Measurements from ENCODE around the gene ST3GAL2.

The ST3GAL2 gene

DNA sequence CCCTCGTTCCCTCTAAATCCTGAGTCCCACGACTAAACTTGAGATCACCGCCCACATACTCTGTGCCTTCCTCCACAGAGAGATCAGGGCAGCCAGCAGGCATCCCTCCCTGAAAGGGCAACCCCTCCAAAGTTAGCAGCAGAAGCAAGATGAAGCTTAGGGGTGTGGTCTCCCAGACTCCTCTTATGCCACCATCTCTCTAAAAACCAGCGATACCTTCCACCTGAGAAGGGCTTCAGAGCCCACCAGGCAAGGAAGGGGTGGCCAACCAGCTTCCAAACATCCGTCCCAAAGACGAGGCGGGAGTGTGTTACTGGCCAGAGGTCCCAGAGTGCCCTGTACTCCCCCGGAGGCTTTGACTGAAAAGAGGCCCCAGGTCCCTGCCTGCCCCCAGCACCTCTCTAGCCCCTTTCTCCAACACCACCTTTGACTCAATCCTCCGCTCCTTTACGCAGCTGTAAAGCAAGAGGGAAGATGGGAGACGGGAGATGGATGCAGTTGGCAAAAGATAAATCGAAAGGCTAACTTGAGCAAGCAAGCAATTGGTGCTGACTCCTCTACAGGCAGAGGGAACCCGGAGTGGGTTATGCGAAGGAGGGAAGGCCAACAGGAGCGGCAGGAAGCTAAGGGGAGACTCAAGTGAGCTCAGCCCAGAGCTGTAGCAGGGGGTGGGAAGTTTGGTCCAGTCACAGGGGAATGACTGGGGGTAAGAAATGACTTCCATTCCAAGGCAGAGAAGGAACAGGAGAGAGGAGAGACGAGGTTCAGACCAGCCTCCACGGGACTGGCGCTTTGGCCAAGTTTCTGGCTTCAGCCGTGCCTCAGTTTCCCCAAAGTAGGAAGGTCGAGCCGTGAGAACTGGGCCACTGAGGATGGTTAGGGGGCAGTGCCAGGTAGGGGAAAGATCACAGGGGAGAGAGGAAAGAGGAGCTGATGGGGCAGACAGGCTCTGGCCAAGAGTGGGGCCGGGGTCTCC is 1.0 kb downstream of the ST3GAL2 start:
- DNase-seq: peak; percentile 63

DNA sequence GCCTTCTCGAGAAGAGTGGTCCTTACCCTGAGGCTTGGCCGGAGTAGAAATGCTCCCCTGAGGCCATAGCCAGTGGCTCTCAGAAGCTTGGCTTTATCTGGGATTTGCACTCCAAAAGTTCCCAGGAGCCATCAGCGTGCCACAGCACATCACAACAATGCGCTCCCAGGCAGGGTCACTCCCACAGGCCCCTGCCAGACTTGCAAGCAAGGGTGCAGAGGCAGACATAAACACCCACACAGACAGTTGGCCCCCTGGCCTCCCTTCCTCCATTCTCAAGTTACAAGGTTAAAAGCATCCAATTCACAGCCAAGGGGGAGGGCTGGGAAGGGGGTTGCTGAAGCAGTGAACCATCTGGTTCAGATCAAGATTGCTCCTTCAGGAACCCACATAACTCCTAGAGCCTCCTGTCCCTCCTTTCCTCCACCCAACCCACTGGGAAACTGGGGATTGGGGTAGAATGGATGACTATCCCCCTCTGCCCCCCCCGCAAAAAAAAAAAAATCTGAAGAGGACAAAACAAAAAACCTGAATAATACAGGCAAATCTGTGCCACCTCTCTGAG is 1.8 kb downstream of the ST3GAL2 start:
- no peak for DNase-seq

DNA sequence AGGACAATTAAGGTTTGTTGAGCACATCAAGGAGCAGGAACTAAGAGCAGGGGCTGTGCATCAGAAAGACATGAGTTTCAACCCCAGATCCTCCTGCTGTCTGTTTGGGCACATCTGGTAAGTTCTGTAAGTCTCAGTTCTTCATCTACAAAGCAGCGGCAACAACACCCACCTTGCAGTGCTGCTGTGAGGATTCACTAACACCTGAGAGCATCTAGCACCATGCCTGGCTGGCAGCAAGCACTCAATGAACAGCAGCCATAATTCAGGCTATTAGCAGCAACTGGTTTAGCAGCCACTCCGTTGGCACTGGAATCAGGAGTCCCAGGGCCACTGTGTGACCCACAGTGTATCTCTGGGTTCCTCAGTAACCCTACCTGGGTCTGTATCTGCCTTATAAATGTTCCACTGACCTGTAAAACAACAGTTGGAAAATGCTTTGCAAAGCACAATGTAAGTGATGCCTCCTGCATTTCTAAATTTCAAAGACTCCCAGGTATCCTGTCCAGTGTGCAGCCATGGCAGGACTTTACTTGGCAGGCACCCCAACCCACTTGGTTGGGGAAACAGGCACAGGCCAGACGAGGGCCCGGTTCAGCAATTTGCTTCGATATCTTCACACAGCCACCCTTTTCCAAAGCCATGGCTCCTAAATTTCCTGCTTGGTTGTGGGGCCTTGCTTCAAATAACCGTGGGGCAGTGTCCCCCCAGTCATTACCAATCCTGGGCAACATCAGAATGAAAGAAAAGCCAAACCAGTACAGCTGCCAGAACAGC is 4.2 kb downstream of the ST3GAL2 start:
- DNase-seq: no peak

DNA sequence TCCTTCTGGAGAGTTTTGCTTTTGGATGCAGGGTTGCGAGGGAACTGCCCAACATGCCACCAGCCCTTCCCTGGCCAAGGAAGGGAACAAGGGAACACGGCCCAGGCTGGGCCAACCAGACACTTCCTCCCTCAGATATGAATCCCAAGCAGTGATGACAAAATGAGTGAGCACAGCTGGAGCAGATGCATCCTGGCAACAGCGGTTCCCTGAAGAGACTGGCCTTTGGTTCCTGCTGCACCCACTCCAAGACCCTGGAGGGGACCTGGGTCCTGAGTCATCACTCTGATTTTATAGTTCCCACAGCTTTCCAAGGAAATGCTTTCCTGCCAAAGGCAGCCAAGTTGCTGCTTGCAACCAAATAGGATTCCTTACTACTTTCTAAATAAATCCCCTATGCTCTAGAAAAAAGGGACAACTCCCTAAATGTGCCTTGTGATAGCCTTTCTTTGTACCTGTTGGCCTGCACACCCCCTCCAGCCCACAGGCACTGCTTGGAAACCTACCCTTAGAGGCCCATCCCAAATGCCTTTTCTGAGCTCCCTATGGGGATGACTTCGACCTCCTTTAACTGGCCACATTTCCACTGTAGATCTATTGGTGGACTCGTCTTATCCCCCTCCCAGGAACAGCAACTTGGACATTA is 5.3 kb downstream of the ST3GAL2 start:
- DNase-seq: no peak

DNA sequence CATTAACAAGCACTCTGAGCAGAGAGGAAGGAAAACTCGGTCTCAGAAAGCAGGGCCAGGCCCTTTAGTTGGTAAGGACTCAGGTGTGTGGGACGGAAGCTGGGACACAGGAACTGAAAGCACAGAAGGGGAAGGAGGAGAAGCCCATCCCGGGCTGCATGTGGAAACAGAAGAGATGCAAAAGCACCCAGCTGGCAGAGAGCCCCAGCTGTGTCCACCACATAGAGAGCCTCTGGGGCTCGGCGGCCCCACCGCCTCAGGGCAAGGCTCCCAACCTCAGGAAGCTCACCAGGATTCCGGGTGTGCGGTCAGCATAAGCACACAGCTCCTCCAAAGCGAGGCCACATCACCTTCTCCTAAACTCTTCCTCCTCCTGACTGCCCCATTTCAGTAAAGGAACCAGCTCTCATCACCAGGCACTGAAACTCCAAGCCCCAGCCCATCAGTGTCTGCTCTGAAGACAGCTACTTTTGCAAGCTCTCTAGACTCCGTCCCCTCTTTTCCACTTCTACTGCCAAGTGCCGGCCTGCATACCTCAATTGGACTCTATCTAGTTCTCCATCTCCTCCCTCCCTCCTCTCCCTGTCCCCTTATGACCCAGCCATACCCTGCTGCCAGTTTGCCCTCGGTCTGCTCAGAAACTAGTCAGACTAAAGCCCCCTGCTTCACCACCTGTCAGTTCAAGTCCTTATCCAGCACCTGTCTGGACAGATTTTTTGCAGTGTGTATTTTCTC is 6.0 kb downstream of the ST3GAL2 start:
- DNase-seq: no peak

DNA sequence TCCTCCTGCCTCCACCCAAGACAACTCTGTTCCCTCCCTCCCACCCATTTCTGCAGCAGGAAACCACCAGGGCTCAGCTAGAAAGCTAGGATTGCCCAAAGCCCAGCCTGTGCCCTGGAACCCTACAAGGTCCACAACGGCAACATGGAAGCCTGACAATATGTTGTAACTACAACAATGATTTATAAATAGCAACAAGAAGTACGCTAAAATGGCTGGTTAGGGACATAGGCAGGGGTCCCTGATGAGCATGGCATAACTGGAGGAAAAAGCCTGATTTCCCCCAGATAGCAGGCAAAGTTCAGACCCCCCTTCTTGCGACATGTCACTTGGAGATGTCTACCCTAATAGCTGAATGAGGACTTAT is 6.6 kb downstream of the ST3GAL2 start:
- DNase-seq: no peak

DNA sequence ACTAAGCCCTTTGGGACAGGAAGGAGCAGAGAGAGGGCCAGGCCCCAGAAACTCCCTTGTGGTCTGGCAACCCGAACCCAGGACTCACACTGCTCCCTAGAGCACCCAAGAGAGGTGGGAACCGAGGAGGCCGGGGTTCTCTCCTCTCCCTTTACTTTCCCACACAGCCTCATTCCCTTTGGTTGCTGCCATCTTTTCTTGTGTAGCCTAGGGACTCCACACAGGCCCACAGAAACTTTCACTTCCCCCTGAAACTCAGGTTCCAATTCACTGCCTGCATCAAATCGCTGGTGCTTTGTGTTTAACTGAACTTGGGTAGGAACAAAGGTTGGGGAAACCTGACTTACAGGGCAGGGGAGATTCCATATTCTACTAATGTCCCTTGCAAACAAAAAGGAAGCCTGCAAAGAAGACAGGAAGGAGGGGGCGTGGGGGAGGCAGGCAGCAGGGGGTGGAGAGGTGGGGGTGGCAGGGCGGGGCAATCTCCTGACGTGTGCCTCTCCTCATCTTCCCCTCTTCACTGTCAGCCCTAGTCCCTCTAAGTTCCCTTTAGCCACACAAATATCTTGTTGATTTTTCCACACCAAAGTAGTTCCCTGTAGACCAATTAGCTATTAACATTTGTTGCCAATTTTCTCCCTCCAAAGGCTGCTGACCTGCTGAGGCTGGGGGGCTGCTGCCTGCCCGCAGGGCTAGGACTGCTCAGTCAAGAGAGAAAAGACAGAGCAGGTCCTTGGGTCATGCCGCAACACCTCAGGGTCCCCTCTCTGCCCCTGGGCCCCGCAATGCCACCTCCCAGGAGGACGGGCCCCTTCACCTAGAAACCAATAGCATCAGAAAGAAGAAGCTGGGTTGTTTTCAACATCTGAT is 8.0 kb downstream of the ST3GAL2 start:
- DNase-seq: peak; percentile 70

DNA sequence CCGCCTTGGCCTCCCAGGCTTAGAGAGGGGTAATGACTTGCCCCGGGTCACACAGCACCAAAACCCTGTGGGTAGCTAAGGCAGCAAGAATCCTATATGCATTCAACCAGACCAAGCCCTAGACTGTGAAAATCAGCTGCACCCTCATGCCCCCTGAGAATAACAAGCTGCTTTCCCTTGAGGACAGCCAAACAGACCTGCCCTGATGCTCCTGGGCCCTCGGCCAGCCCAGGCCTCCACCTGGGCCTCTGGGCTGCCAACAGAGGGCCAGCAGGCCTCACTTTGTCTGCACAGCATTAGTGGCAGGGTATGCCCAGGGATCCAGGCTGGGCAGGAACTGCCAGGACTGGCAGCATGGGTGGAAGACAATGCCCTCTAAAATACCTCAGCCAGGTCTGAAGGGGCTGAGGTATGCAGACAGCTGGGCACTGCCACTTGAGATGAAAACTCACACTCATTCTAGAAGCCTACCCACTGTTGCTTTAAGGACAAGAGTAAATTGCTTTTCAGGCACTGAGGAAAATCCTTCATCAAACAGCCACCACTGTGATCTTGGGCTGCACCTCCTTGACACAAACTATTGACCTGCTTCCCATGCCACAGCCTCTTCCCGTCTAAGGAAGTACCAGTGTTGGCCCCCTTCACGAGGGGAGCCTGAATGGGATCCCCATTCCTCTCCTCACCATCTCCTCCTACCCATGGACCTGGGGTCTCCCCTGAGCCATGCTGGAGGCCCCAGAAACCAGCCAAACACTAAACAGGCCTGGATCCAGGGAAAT is 8.8 kb downstream of the ST3GAL2 start:
- DNase-seq: peak; percentile 56

DNA sequence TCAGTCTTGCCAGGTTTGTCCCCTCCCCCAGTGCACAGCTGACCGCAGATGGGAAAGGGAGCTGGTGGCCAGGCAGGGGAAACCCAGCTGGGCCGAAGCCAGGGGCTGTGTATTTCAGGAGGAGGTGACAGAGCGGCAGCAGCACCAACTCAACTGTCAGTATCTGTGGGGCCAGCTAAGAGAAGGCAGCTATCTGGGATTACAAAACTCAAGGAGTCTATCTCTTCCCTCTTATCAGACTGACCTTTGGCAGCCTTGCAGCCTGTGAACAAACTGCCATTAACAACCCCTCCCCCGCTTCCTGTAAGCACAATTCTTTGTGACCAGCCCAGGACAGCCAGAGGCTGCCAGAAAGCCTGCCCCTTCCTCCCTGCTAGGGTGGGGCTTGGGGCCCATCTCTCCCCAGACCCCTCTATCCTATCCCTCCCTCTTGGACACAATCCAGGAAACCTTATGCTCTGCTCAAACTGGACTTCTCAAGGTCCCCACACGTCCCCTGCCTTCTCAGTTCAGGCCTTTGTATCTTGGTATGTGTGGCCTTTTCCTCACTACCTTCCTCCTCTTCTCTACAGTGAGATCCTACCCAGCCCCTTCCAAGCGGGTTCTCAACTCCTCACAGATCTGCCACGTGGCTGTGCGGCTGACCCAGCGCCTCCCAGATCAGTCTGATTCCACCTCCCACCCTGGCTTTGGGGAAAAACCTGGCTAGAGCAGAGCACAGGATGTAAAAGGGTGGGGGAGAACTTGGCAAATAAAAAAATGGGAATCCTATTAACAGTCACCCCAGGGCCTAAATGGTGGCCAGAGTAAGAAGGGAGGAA is 10.5 kb downstream of the ST3GAL2 start:
- DNase-seq: peak; percentile 74

DNA sequence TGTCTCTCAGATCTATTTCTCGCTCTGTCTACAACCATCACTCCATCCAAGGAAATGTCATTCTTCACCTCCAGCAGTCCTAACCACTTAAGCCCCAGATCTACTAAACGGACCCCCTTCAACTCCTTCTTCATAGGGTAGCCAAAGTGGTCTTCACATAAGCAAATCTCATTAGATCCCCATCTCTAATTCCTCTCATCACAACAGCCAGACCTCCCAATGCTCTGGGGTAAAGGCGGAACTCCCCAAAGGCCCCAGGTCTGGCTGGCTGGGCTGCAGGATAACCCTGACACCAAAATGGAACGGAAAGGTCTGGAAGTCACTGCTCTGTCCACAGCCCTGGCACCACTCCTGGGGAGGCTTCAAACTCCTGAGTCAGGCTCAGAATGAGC is 11.1 kb downstream of the ST3GAL2 start:
- DNase-seq: no peak

DNA sequence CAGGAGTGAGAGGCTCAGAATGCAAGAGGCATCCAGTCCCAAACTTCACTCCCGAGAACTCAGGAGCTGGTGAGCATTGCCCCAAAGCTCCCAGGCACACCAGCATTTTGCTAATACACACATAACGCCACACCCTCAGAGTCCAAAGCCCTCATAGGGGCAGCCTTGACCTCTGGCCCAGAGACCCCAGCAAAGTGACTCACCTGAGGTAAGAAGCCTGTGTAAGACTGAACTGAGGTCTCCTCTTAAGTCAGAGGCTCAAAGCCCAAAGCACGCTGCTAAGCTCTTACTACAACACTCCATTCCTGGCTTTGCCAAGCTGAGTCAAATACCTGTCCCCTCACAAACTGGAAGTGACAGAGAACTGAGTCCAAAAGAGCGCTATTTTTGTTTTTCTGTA is 16.4 kb downstream of the ST3GAL2 start:
- DNase-seq: no peak

DNA sequence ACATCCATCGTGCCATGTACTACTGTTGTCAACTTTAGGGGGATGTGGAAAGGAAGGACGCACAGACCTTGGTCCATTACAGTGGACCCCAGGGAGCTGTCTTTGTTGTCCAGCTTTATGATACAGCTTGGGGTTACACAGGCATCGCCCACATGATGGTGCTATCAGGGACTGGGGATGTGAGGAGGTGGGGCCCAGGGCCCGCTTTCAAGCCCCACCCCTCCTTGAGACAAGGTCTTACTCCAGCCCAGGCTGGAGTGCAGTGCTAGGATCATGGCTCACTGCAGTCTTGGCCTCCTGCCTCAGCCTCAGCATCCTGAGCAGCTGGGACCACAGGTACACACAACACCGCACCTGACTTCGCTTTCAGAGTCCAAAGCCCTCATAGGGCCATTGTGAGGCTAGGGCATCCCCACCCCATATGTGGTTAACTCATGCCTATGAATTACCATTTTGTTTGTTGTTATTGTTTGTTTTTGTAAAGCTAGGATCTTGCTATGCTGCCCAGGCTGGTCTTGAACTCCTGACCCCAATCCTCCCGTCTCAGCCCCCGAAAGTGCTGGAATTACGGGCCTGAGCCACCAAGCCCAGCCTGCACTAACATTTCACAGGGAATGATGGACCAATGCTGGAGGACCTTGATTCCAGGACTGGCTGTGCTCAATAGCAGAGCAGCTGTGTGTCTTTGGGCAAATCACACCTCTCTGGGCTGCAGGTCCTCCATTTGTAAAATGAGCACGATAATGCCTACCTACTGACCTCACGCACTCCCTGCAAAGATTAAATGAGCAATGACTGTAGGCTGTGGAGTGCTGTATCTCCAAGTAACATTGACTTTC is 17.2 kb downstream of the ST3GAL2 start:
- no peak for DNase-seq

DNA sequence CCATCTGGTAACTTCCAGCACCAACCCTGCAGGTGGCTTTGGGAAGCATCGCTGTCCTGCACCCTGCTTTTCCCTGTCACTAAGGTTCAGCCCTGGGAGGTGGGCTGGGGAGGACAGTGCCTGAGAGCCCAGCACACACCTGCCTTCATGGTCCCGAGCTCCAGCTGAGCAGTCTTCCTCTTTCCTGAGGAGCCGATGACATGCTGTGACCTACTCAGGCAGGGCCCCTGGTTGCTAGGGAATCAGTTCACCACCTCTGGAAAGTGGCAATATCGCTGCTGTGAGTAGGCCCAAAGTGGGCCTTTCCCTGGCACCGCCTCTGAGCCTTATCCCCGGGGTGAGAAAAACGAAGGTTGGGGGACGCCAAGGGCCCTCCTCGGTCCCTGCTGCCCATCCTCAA is 17.9 kb downstream of the ST3GAL2 start:
- DNase-seq: no peak

DNA sequence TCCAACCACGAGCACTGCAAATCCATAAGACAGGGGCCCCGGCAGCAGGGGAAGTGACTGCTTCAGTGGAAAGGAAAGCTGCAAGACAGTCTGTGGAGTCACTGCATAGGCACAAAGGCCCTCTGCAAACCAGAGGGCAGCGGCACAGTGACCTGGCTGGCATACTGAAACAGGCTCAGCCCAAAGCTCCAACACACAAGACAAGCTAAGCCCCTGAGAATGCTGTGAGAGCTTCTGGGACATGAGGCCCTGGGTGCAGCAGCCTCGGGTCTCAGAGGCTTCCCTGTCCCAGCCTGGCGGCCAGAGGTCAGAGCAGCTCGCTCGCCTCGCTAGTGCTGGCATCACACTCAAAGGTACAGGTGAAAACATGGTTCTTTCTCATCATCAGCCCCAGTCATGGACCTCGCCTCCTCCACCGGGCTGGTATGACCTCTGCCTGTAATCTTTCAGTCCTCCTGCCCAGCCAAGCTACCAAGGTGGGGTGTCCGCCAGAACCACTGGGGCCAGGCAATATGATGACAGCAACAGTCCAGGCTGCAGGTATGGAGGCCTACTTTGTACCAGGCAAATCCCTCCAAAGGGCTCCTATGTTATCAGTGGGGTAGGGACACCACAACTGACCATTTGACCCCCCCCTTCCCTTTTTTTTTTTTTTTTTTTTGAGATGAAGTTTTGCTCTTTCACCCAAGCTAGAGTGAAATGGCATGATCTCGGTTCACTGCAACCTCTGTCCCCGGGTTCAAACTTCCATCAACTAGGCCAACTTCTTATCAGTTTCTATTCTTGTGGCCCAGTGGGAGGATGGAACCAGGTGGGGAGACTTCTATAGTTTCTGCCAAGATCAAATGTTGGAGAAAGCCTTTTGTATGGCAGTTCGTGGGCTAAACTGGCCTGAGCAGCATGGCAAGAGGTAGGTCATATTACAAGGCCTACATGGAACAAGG is 19.2 kb downstream of the ST3GAL2 start:
- DNase-seq: no peak

DNA sequence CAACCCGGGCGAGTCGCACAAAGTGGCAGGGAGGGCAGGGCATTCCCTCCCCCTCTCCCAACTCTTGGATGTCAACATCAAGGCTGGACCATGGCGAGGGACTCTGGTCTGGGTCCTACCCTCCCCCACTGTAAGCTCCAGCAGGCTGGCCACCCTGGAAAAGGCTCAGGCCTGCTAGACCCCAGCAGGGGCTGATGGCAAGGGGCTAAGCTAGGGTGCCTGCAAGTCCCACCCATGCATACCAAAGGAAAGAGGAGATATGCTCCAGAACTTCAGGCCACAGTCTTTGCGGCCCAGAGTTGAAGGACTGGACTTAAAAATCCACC is 19.9 kb downstream of the ST3GAL2 start:
- DNase-seq: no peak

DNA sequence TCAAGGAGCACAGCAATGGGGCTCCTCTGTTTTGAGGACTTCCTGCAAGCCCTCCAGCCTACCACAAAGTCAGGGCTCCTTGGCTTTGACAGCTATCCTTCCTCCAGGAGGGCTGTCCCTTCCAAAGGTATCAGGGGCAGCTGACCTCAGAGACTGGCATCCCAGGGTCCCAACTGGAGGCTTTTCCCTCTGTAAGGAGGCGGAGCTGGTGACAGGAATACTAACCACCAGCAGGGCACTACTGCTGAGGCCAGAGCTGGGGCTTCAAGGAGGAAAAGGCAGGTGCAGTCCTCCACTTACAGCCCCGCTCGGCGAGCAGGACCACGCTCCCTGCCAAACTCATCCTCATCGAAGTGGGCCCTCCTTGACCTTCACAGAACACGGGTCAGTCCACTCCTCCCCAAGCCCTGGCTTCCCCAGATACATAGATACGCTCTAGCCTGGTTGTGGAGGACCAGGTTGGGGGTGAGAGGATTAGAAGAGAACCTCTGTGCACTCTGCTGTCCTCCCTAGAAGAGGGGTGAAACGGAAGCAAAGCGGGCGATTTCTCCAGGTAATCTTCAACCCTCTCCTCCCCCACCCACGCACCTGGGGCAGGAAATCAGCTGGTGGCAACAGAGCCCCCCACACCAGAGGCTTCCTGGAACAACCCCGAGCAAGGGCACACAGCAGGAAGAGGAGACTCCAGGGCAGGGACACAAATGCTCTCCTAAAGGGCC is 20.5 kb downstream of the ST3GAL2 start:
- peak; percentile 71 for DNase-seq

DNA sequence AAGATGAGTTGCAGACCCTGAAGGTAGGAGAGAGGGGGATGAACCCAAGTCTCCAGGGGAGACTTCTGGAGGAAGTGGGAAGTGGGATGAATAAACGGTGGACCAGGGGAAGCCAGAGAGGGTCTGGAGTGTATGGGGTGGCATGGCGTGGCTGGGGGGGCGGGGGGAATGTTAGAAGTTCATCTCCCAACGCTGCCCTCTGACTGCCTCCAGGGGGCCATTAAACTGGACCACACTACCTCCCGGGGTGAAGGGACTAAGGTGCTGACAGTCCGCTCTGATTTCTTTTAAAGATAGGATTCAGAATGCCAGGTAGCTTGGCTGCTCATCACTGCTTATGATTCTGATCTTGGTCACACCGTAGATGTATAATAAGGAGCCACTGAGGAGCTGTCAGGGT is 21.2 kb downstream of the ST3GAL2 start:
- DNase-seq: no peak

All from activated CD8-positive, alpha-beta memory T cell treated with anti-CD3 and anti-CD28 coated beads for 24 hours (primary cell).